Measurements from ENCODE around the gene USP17L17. TPM values are rescaled to one million over a fixed set of nuclear protein-coding genes. Genes with fewer than 3 reads are reported as not detected.
"Not testable (repeated sequence)": the region's sequence is repeated elsewhere in the genome, so short reads cannot be mapped to it uniquely, and the experiment has no call there.

Gene USP17L17
- total RNA-seq, 1 experiment from 2014 or later = not detected

DNA sequence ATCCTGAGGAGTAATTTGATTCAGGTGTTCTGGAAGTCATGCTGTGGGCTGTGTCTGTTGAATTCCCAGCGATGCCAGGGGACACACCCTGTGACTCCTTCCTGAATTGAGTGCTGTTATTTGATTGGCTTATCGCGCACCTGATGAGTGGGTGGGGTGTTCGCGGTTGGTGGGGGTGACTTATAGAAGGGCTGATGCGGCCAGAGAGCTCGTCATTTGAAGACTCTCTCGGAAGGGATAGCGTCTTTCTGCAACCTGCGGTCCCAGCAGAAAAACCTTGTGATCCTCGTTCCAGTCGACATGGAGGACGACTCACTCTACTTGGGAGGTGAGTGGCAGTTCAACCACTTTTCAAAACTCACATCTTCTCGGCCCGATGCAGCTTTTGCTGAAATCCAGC is 14.1 kb downstream of the USP17L17 start, which contains the start of gene USP17L20:
USP17L20 (plus strand) TSS at position 301 of the 400 bp plus-strand sequence; CDS start at position 301, 0 bp downstream.
- H3K36me3 Mint-ChIP-seq; CTCF ChIA-PET; H3K9me3 Mint-ChIP-seq; H3K4me1 Mint-ChIP-seq; DNase-seq (ENCODE audit: low spot score); ATAC-seq; POLR2A ChIA-PET; H3K4me3 Mint-ChIP-seq; H3K27me3 Mint-ChIP-seq (ENCODE audit: low read depth); H3K27ac Mint-ChIP-seq: not testable (repeated sequence)

DNA sequence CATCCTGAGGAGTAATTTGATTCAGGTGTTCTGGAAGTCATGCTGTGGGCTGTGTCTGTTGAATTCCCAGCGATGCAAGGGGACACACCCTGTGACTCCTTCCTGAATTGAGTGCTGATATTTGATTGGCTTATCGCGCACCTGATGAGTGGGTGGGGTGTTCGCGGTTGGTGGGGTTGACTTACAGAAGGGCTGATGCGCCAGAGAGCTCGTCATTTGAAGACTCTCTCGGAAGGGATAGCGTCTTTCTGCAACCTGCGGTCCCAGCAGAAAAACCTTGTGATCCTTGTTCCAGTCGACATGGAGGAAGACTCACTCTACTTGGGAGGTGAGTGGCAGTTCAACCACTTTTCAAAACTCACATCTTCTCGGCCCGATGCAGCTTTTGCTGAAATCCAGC is 18.9 kb downstream of the USP17L17 start, which contains the start of gene USP17L21:
USP17L21 (plus strand) TSS at position 301 of the 400 bp plus-strand sequence; CDS start at position 301, 0 bp downstream.
- POLR2A ChIA-PET; H3K4me1 Mint-ChIP-seq; DNase-seq (ENCODE audit: low spot score); H3K4me3 Mint-ChIP-seq; H3K36me3 Mint-ChIP-seq; H3K27ac Mint-ChIP-seq; H3K27me3 Mint-ChIP-seq (ENCODE audit: low read depth); CTCF ChIA-PET; H3K9me3 Mint-ChIP-seq; ATAC-seq: not testable (repeated sequence)

DNA sequence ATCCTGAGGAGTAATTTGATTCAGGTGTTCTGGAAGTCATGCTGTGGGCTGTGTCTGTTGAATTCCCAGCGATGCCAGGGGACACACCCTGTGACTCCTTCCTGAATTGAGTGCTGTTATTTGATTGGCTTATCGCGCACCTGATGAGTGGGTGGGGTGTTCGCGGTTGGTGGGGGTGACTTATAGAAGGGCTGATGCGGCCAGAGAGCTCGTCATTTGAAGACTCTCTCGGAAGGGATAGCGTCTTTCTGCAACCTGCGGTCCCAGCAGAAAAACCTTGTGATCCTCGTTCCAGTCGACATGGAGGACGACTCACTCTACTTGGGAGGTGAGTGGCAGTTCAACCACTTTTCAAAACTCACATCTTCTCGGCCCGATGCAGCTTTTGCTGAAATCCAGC is 23.6 kb downstream of the USP17L17 start, which contains the start of gene USP17L22:
USP17L22 (plus strand) TSS at position 301 of the 400 bp plus-strand sequence; CDS start at position 301, 0 bp downstream.
- H3K27ac Mint-ChIP-seq, POLR2A ChIA-PET: not testable (repeated sequence)

DNA sequence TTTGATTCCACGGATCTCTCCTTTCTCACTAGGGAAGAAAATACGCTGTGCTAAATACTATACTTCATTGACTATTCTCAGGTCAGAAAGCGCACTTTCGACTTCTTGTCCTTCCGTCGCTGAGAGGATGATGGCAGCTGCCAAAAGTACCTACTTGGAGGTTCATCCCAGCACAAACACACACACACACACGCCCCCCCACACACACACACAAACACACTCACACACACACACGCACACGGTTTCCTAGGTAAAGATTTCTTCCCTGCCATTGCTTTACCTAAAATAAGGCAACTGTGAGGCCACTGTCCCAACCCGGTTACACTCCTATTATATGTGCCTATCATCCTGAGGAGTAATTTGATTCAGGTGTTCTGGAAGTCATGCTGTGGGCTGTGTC is 28.0 kb downstream of the USP17L17 start:
- peak; percentile 15 for DNase-seq (ENCODE audit: low spot score)
- CTCF ChIA-PET; H3K27ac Mint-ChIP-seq; H3K4me3 Mint-ChIP-seq; H3K9me3 Mint-ChIP-seq; POLR2A ChIA-PET; ATAC-seq; H3K27me3 Mint-ChIP-seq (ENCODE audit: low read depth); H3K36me3 Mint-ChIP-seq; H3K4me1 Mint-ChIP-seq: not testable (repeated sequence)

More for the DNA sequence above, 23.6 kb downstream of the USP17L17 start, which contains the start of gene USP17L22:
- H3K4me1 Mint-ChIP-seq; H3K36me3 Mint-ChIP-seq; H3K4me3 Mint-ChIP-seq; H3K9me3 Mint-ChIP-seq; CTCF ChIA-PET; DNase-seq (ENCODE audit: low spot score); H3K27me3 Mint-ChIP-seq (ENCODE audit: low read depth); ATAC-seq: not testable (repeated sequence)

Other genes with a start within 250 kb of the USP17L17 start
- gene FAM90A26, start 73.5 kb upstream of the USP17L17 start, total RNA-seq (2021) = 0.09 to 0.11 TPM in 2 of 3 replicates, not detected in the other
- gene USP17L10, start 33.2 kb upstream of the USP17L17 start, total RNA-seq (2021) = not detected in 3 replicates
- gene USP17L11, start 28.5 kb upstream of the USP17L17 start, total RNA-seq (2021) = not detected in 3 replicates
- gene USP17L12, start 23.7 kb upstream of the USP17L17 start, total RNA-seq (2021) = not detected in 3 replicates
- gene USP17L13, start 19.0 kb upstream of the USP17L17 start, total RNA-seq (2021) = not detected in 3 replicates
- gene USP17L15, start 9.5 kb upstream of the USP17L17 start, total RNA-seq (2021) = not detected in 3 replicates
- gene USP17L18, start 4.8 kb downstream of the USP17L17 start, total RNA-seq (2021) = not detected in 3 replicates
- gene USP17L19, start 9.5 kb downstream of the USP17L17 start, total RNA-seq (2021) = not detected in 3 replicates
- not detected in 3 replicates for gene USP17L20, start 14.2 kb downstream of the USP17L17 start, total RNA-seq (2021)
- gene USP17L21, start 19.0 kb downstream of the USP17L17 start, total RNA-seq (2021) = not detected in 3 replicates
- gene USP17L22, start 23.7 kb downstream of the USP17L17 start, total RNA-seq (2021) = not detected in 3 replicates
- gene USP17L24, start 81.3 kb downstream of the USP17L17 start, total RNA-seq (2021) = not detected in 3 replicates
- not detected in 3 replicates for gene USP17L25, start 86.0 kb downstream of the USP17L17 start, total RNA-seq (2021)
- not detected in 3 replicates for gene USP17L26, start 90.8 kb downstream of the USP17L17 start, total RNA-seq (2021)
- not detected in 3 replicates for gene USP17L5, start 95.5 kb downstream of the USP17L17 start, total RNA-seq (2021)
- gene USP17L27, start 100.3 kb downstream of the USP17L17 start, total RNA-seq (2021) = not detected in 3 replicates
- gene USP17L28, start 105.0 kb downstream of the USP17L17 start, total RNA-seq (2021) = not detected in 3 replicates
- gene USP17L29, start 109.8 kb downstream of the USP17L17 start, total RNA-seq (2021) = not detected in 3 replicates
- not detected in 3 replicates for gene USP17L30, start 119.2 kb downstream of the USP17L17 start, total RNA-seq (2021)
- gene DEFB131A, start 200.5 kb downstream of the USP17L17 start, total RNA-seq (2021) = not detected in 3 replicates